ENCODE data around the gene ACTG1. TPM values are rescaled to one million over a fixed set of nuclear protein-coding genes. Genes with fewer than 3 reads are reported as not detected.

Gene ACTG1
- total and polyA plus RNA-seq, 9 of the 15 experiments (the other 6 are each of a cell fraction or from before 2014, with no cell fraction given), result 224 to 1,775 (median 568) TPM

DNA sequence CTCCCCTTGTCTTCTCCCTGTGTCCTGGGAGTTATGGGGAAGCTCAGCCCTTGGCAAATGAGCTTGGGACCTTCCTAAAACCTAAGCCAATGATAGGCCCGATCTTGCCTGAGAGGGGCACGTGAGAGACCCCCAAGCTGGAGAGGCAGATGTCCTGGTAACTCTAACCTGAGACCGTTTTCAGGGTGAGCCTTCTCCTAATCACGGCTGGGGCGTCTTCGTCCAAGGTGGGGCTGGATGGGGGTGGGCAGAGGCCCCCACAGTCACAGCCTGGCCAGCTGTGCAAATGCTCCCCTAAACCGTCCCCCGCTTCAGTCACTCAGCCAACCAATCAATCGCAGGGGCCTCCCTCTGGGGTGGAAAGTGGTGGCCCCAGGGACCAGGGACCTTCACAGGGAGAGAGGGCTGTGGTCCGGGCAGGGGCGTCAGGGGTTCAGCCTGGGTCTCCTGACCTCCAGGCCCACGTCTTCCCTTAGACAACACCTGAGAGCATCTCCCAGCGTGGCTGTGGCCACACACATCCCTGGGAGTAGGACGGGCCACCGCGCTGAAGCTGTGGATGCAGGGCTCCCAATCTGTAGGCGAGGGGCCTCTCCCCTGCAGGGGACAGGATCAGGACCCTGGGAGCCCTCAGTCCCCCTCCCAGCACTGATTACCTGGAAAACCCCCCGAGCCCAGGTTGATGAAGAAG lies 30.6 kb downstream of the ACTG1 start:
- H2AFZ ChIP-seq (ENCODE audit: low read depth, low read length), result peak overlapping the region; percentile 78
- H3K4me3 ChIP-seq, result peak overlapping the region; percentile 46
- ChIA-PET POLR2A (interaction anchor here (0.6 kb wide), 1 partner anchor 8 kb away, joined by 4 read pairs; no protein-coding TSS in a partner anchor), CTCF (ENCODE audit: low intra/inter-chr PET ratio) (interaction anchor here (1.1 kb wide), 1 partner anchor 229 kb away, joined by 4 read pairs; no protein-coding TSS in a partner anchor)
- H3K9ac ChIP-seq (ENCODE audit: insufficient read depth in 1 of 2, low read depth in 2 of 2, low read length in 2 of 2), result peak overlapping the region; percentile 59 to 87
- H3K27me3 ChIP-seq (ENCODE audit: control insufficient read depth in 2 of 2, insufficient read depth in 2 of 2, low read length in 2 of 2), result no peaks in the 10 kb centered on the region; a peak in 1 of 5 replicates
- H3K27ac ChIP-seq (ENCODE audit: extremely low read depth, low read depth, low read length), result peak overlapping the region; percentile 89; the same call in 2 of the 3 replicates
- H3K4me1 ChIP-seq (replicated peaks in 1 of 2; ENCODE audit: control insufficient read depth in 2 of 2, insufficient read depth in 2 of 2, low read length in 2 of 2), result peaks cover 32 to 71% of the 10 kb centered on the region in 2 experiments
- H3K36me3 ChIP-seq (ENCODE audit: control insufficient read depth, insufficient read depth, low read length), result no peaks in the 10 kb centered on the region
- H3K4me2 ChIP-seq (ENCODE audit: insufficient read depth, low read length), result peak overlapping the region; percentile 81
- BruUV-seq (replicated peaks), result no TSS peak
- no peak for ATAC-seq
- no peaks in the 10 kb centered on the region for H4K20me1 ChIP-seq (replicated peaks; ENCODE audit: control insufficient read depth, insufficient read depth, low read length)
- 58% methylated on average over 16 of the region's 18 CpGs for WGBS (ENCODE audit: insufficient coverage, low coverage, missing lambda C conversion rate)
- in situ Hi-C loops (cut with MboI) (loop anchor here (5.0 kb wide), 2 partner anchors 90 to 235 kb away; no protein-coding TSS in a partner anchor), intact Hi-C loops (cut with micrococcal nuclease) (loop anchor here (5.0 to 10.0 kb wide), 3 partner anchors 40 to 187 kb away; partner anchors contain the start of gene SLC38A10)
- H3K79me2 ChIP-seq (ENCODE audit: control insufficient read depth, insufficient read depth, low read length), result no peaks in the 10 kb centered on the region; the same call in 2 of the 3 replicates
- no peak for FAIRE-seq
- no peaks in the 10 kb centered on the region for H3K9me3 ChIP-seq (replicated peaks; ENCODE audit: control insufficient read depth, insufficient read depth, low read depth, low read length)
- H3K9me1 ChIP-seq (ENCODE audit: control insufficient read depth, insufficient read depth, low read length), result no peaks in the 10 kb centered on the region
- no peak for DNase-seq (ENCODE audit: extremely low read depth in 1 of 4, low spot score in 3 of 4)
- TF ChIP-seq RBM14 (IDR thresholded peaks at IDR 0.05; ENCODE audit: borderline replicate concordance, insufficient read depth, low read depth, low read length), result no peak
- TF ChIP-seq, protein P1, sequence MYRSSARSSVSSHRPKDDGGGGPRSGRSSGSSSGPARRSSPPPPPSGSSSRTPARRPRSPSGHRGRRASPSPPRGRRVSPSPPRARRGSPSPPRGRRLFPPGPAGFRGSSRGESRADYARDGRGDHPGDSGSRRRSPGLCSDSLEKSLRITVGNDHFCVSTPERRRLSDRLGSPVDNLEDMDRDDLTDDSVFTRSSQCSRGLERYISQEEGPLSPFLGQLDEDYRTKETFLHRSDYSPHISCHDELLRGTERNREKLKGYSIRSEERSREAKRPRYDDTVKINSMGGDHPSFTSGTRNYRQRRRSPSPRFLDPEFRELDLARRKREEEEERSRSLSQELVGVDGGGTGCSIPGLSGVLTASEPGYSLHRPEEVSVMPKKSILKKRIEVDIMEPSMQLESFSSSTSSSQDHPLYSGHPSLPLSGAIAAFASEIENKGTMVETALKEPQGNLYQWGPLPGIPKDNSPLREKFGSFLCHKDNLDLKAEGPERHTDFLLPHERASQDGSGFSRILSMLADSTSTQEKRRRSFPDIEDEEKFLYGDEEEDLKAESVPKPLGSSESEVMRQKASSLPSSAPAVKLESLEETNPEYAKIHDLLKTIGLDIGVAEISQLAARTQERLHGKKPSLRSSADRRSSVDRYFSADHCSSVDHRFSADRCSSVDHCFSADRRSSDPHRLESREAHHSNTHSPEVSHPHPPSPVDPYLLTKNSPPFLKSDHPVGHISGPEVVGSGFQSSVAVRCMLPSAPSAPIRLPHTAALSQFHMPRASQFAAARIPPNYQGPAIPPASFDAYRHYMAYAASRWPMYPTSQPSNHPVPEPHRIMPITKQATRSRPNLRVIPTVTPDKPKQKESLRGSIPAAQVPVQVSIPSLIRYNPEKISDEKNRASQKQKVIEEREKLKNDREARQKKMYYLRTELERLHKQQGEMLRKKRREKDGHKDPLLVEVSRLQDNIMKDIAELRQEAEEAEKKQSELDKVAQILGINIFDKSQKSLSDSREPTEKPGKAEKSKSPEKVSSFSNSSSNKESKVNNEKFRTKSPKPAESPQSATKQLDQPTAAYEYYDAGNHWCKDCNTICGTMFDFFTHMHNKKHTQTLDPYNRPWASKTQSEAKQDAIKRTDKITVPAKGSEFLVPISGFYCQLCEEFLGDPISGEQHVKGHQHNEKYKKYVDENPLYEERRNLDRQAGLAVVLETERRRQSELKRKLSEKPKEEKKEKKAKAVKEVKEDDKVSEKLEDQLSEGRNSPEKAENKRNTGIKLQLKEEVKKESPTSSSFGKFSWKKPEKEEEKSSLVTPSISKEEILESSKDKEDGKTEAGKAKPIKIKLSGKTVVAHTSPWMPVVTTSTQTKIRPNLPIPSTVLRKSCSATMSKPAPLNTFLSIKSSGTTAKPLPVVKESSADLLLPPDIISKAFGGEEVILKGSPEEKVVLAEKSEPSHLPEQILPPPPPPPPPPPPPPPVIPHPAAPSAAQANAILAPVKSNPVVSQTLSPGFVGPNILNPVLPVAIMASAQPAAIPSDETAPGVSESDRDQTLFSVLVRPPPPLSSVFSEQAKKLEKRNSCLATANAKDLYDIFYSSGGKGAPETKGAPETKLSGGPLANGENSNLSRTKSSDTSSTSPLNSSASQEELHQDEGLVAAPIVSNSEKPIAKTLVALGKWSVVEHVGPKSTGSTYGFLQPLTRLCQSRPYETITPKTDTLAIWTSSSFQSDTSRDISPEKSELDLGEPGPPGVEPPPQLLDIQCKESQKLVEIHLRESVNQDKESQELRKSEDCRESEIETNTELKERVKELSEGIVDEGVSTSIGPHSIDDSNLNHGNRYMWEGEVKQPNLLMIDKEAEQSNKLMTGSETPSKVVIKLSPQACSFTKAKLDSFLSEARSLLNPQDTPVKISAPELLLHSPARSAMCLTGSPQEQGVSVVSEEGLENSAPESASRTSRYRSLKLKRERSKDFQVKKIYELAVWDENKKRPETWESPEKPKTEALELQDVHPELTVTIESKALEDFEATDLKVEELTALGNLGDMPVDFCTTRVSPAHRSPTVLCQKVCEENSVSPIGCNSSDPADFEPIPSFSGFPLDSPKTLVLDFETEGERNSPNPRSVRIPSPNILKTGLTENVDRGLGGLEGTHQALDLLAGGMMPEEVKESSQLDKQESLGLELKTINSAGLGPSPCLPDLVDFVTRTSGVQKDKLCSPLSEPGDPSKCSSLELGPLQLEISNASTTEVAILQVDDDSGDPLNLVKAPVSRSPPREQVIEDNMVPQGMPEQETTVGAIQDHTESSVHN (IDR thresholded peaks at IDR 0.05; ENCODE audit: borderline replicate concordance in 1 of 2, low read depth in 1 of 2), result no peak
- TF ChIP-seq EP300 (IDR thresholded peaks at IDR 0.05; ENCODE audit: low read length), result no peak
- TF ChIP-seq SIN3B (IDR thresholded peaks at IDR 0.05; ENCODE audit: low read depth), result no peak
- TF ChIP-seq POLR2H (tag; IDR thresholded peaks at IDR 0.05; ENCODE audit: low read depth), result no peak
- TF ChIP-seq, protein P2, sequence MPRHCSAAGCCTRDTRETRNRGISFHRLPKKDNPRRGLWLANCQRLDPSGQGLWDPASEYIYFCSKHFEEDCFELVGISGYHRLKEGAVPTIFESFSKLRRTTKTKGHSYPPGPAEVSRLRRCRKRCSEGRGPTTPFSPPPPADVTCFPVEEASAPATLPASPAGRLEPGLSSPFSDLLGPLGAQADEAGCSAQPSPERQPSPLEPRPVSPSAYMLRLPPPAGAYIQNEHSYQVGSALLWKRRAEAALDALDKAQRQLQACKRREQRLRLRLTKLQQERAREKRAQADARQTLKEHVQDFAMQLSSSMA (CRISPR knock-in tag; IDR thresholded peaks at IDR 0.05), result no peak
- TF ChIP-seq, protein P3, sequence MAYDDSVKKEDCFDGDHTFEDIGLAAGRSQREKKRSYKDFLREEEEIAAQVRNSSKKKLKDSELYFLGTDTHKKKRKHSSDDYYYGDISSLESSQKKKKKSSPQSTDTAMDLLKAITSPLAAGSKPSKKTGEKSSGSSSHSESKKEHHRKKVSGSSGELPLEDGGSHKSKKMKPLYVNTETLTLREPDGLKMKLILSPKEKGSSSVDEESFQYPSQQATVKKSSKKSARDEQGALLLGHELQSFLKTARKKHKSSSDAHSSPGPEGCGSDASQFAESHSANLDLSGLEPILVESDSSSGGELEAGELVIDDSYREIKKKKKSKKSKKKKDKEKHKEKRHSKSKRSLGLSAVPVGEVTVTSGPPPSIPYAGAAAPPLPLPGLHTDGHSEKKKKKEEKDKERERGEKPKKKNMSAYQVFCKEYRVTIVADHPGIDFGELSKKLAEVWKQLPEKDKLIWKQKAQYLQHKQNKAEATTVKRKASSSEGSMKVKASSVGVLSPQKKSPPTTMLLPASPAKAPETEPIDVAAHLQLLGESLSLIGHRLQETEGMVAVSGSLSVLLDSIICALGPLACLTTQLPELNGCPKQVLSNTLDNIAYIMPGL (CRISPR knock-in tag; IDR thresholded peaks at IDR 0.05), result no peak
- TF ChIP-seq, protein P4, sequence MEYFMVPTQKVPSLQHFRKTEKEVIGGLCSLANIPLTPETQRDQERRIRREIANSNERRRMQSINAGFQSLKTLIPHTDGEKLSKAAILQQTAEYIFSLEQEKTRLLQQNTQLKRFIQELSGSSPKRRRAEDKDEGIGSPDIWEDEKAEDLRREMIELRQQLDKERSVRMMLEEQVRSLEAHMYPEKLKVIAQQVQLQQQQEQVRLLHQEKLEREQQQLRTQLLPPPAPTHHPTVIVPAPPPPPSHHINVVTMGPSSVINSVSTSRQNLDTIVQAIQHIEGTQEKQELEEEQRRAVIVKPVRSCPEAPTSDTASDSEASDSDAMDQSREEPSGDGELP (CRISPR knock-in tag; IDR thresholded peaks at IDR 0.05; ENCODE audit: borderline replicate concordance), result 0 out of 2 replicates have a peak, but pooled peaks have one; percentile 25

Data from K562 (cell line).